ENCODE measurements around the gene CD247. TPM values are rescaled to one million over a fixed set of nuclear protein-coding genes. Genes with fewer than 3 reads are reported as not detected.

The CD247 gene
- total and polyA plus RNA-seq, 9 of the 15 experiments (the other 6 are each of a cell fraction or from before 2014, with no cell fraction given), result 0.08 to 0.42 (median 0.28) TPM; not detected in 5

DNA sequence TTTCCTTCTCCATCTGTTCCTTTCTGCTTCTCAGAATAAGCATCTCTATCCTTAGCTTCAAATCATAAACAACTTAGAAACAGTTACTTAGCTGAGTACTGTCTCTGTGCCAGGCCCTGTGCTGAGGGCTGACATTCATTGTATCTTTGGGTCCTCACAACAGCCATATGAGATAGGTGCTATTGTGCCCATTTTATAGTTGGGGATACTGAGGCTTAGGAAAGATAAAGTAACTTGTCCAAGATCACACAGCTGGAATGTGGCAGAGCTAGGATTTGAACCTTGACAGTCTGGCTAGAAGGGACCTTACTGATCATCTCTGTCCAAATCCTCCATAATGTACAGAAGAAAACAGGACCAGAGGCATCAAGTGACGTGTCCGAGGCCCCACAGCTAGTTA, 25.0 kb downstream of the CD247 start:
- POLR2A ChIA-PET, result interaction anchor here (0.6 to 0.8 kb wide), 2 partner anchors 10 to 22 kb away, joined by 3 read pairs; no protein-coding TSS in a partner anchor
- CTCF ChIA-PET (ENCODE audit: low intra/inter-chr PET ratio), result no interaction called here
- intact Hi-C loops (cut with micrococcal nuclease) (loop anchor here (2.0 kb wide), 1 partner anchor 31 kb away; no protein-coding TSS in a partner anchor), in situ Hi-C loops (cut with MboI) (no loop called here)
- H3K27me3 ChIP-seq (ENCODE audit: control insufficient read depth in 2 of 2, insufficient read depth in 2 of 2, low read length in 2 of 2), result peaks cover 42 to 49% of the 10 kb centered on the region in 2 experiments
- H3K4me1 ChIP-seq (replicated peaks in 1 of 2; ENCODE audit: control insufficient read depth in 2 of 2, insufficient read depth in 2 of 2, low read length in 2 of 2), result peaks cover 0 to 5% of the 10 kb centered on the region in 2 experiments; a peak in 3 of 5 replicates
- 0 out of 2 replicates have a peak, but pooled peaks cover 3% of the 10 kb centered on the region for H4K20me1 ChIP-seq (replicated peaks; ENCODE audit: control insufficient read depth, insufficient read depth, low read length)
- no peak overlapping the region for H3K9ac ChIP-seq (ENCODE audit: insufficient read depth in 1 of 2, low read depth in 2 of 2, low read length in 2 of 2)
- no peak overlapping the region for H3K27ac ChIP-seq (ENCODE audit: extremely low read depth, low read depth, low read length)
- FAIRE-seq, result no peak
- no peaks in the 10 kb centered on the region for H3K36me3 ChIP-seq (ENCODE audit: control insufficient read depth, insufficient read depth, low read length)
- ATAC-seq, result no peak
- H3K4me3 ChIP-seq, result no peak overlapping the region
- no peaks in the 10 kb centered on the region for H3K9me1 ChIP-seq (ENCODE audit: control insufficient read depth, insufficient read depth, low read length)
- WGBS (ENCODE audit: insufficient coverage, low coverage, missing lambda C conversion rate), result 14% methylated on average over 2 of the region's 2 CpGs
- H3K79me2 ChIP-seq (ENCODE audit: control insufficient read depth, insufficient read depth, low read length), result no peaks in the 10 kb centered on the region
- H3K9me3 ChIP-seq (replicated peaks; ENCODE audit: control insufficient read depth, insufficient read depth, low read depth, low read length), result no peaks in the 10 kb centered on the region
- no TSS peak for BruUV-seq (replicated peaks)
- no peak overlapping the region for H3K4me2 ChIP-seq (ENCODE audit: insufficient read depth, low read length)
- H2AFZ ChIP-seq (ENCODE audit: low read depth, low read length), result no peak overlapping the region
- no peak for DNase-seq (ENCODE audit: extremely low read depth in 1 of 4, low spot score in 3 of 4)
- TF ChIP-seq BCOR (IDR thresholded peaks at IDR 0.05) (peak; percentile 56; the same call in 1 of the 2 replicates), ZNF57 (CRISPR knock-in tag; IDR thresholded peaks at IDR 0.05) (no peak), RBM25 (IDR thresholded peaks at IDR 0.05; ENCODE audit: low read depth, low read length, severe bottlenecking) (peak; percentile 92), ADNP (tag; IDR thresholded peaks at IDR 0.05) (peak; percentile 24; the same call in 1 of the 2 replicates), KDM1A (IDR thresholded peaks at IDR 0.05) (0 out of 4 replicates have a peak, but pooled peaks have one; percentile 7 to 36)

- intact Hi-C loops (cut with micrococcal nuclease), result loop anchor here (2.0 kb wide), 1 partner anchor 32 kb away; no protein-coding TSS in a partner anchor
- H3K36me3 ChIP-seq (ENCODE audit: control insufficient read depth, insufficient read depth, low read length), result no peaks in the 10 kb centered on the region
- H3K9ac ChIP-seq (ENCODE audit: insufficient read depth in 1 of 2, low read depth in 2 of 2, low read length in 2 of 2), result peak overlapping the region in 1 of 2 experiments; percentile 14; a peak in 1 of 4 replicates
- ChIA-PET CTCF (ENCODE audit: low intra/inter-chr PET ratio) (no interaction called here), POLR2A (interaction anchor here (0.5 to 0.6 kb wide), 2 partner anchors 61 to 160 kb away, joined by 3 to 4 read pairs; partner anchors contain the start of gene CREG1)
- in situ Hi-C loops (cut with MboI), result no loop called here
- H3K4me2 ChIP-seq (ENCODE audit: insufficient read depth, low read length), result peak overlapping the region; percentile 35
- 4% methylated on average over 5 of the region's 5 CpGs for WGBS (ENCODE audit: insufficient coverage, low coverage, missing lambda C conversion rate)
- H2AFZ ChIP-seq (ENCODE audit: low read depth, low read length), result peak overlapping the region; percentile 58; the same call in 1 of the 2 replicates
- no peak overlapping the region for H3K4me3 ChIP-seq
- DNase-seq (ENCODE audit: extremely low read depth in 1 of 4, low spot score in 3 of 4) (no peak), FAIRE-seq (no peak), ATAC-seq (no peak; the same call in 2 of the 3 replicates)
- no peak for TF ChIP-seq CEBPB (tag; IDR thresholded peaks at IDR 0.05)
- 0 out of 2 replicates have a peak, but pooled peaks have one; percentile 5 for TF ChIP-seq HMBOX1 (IDR thresholded peaks at IDR 0.05)
- TF ChIP-seq BRD9 (IDR thresholded peaks at IDR 0.05; ENCODE audit: low read depth, partially characterized antibody), result no peak
- no peak for TF ChIP-seq TAF15 (IDR thresholded peaks at IDR 0.05; ENCODE audit: low read depth, low read length)
- peak in 1 of 3 experiments; percentile 61 for TF ChIP-seq YY1 (IDR thresholded peaks at IDR 0.05; ENCODE audit: borderline replicate concordance in 1 of 3, control insufficient read depth in 1 of 3, extremely low read depth in 1 of 3, insufficient read depth in 3 of 3, insufficient read length in 1 of 3, insufficient replicate concordance in 2 of 3, low read depth in 1 of 3, low read length in 2 of 3)
- H3K9me3 ChIP-seq (replicated peaks; ENCODE audit: control insufficient read depth, insufficient read depth, low read depth, low read length), result no peaks in the 10 kb centered on the region
- H3K27me3 ChIP-seq (ENCODE audit: control insufficient read depth in 2 of 2, insufficient read depth in 2 of 2, low read length in 2 of 2), result peaks cover 34 to 40% of the 10 kb centered on the region in 2 experiments
- H3K9me1 ChIP-seq (ENCODE audit: control insufficient read depth, insufficient read depth, low read length), result no peaks in the 10 kb centered on the region
- no peak overlapping the region for H3K27ac ChIP-seq (ENCODE audit: extremely low read depth, low read depth, low read length)
- H3K79me2 ChIP-seq (ENCODE audit: control insufficient read depth, insufficient read depth, low read length), result no peaks in the 10 kb centered on the region
- 0 out of 2 replicates have a peak, but pooled peaks cover 3% of the 10 kb centered on the region for H4K20me1 ChIP-seq (replicated peaks; ENCODE audit: control insufficient read depth, insufficient read depth, low read length)
- no TSS peak for BruUV-seq (replicated peaks)
- H3K4me1 ChIP-seq (replicated peaks in 1 of 2; ENCODE audit: control insufficient read depth in 2 of 2, insufficient read depth in 2 of 2, low read length in 2 of 2), result peaks cover 0 to 5% of the 10 kb centered on the region in 2 experiments; a peak in 3 of 5 replicates
Measured at GRCh38 chr1:167492481-167492910, 25.8 kb downstream of the CD247 start.
